ENCODE measurements around the gene DPY30.
"Not testable (repeated sequence)": the region's sequence is repeated elsewhere in the genome, so short reads cannot be mapped to it uniquely, and the experiment has no call there.

Gene DPY30

DNA sequence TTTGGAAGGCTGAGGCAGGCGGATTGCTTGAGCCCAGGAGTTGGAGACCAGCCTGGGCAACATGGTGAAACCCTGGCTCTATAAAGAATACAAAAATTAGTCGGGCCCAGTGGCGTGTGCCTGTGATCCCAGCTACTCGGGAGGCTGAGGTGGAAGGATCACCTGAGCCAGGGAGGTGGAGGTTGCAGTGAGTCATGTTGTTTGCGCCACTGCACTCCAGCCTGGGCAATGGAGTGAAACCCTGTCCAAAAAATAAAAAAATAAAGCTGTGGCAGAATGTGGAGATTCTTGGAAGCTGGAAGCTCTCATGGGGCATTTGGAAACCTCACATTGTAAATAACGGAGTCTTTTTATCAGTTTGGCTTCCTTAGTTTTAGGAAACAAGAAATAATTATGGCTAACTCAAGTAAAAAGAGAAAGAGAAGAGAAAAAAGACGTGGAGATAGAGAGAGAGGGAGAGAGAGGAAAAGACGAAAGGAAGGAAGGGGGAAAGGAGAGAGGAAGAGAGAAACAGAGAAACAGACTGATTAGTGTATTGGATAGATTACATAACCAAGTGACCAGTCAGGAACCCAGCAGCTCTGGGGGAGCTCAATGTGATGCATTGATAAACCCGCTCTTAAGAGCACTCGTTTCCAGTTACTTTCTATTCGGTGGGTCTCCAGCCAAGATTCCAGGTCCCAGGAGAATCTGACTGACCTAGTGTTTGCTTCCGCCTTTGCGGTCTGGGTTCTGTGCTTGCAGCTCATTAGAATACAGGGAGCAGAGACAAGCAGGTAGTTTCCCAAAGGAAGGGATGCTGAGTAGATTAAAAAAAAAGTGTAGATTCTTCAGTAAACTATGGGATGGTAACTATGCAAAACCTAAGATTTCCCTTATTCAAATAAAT is 22.6 kb upstream of the DPY30 start:
- TF ChIP-seq CTCF (IDR thresholded peaks at IDR 0.05; ENCODE audit: insufficient read depth, low read depth, low read length, missing control alignments) = no peak
- H3K4me3 ChIP-seq (ENCODE audit: low read length) = peak overlapping the region; percentile 87
- DNase-seq (ENCODE audit: low read depth) = peak; percentile 47

- DNase-seq (ENCODE audit: low read depth) = no peak
- no peak for TF ChIP-seq CTCF (IDR thresholded peaks at IDR 0.05; ENCODE audit: insufficient read depth, low read depth, low read length, missing control alignments)
- no peak overlapping the region for H3K4me3 ChIP-seq (ENCODE audit: low read length)
Measured at GRCh38 chr2:32061430-32061829, 21.8 kb upstream of the DPY30 start.

- H3K4me3 ChIP-seq (ENCODE audit: low read length) = no peak overlapping the region
- TF ChIP-seq CTCF (IDR thresholded peaks at IDR 0.05; ENCODE audit: insufficient read depth, low read depth, low read length, missing control alignments) = no peak
- DNase-seq (ENCODE audit: low read depth) = no peak
Measured at GRCh38 chr2:32060266-32060665, 20.7 kb upstream of the DPY30 start.

DNA sequence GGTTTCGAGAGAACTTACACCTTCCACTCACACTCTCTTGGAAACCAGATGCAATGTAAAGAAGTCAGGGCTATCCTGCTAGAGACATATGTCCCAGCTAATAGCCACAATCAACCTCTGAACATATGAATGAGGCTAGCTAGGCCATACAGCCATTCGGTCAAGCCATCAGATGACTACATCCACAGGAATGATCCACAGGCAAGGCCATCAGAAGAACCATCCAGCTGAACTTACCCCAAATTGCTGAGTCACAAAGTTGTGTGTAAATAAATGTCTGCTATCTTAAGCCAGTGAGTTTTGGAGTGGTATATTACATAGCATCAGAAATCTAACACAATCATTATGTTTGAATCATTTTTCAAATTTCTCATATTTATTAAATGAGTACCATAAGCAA is 18.5 kb upstream of the DPY30 start:
- no peak overlapping the region for H3K4me3 ChIP-seq (ENCODE audit: low read length)
- DNase-seq (ENCODE audit: low read depth) = peak; percentile 13

DNA sequence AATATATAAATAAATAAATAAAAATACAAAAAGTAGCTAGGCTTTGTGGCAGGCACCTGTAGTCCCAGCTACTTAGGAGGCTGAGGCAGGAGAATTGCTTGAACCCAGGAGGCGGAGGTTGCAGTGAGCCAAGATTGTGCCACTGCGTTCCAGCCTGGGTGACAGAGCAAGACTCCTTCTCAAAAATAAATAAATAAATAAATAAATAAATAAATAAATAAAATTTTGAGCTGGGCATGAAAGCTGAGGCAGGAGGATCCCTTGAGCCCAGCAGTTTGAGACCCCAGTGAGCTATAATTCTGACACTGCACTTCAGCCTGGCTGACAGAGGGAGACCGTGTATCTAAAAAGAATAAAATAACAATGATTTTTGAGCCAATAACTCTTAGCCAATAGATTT is 15.0 kb upstream of the DPY30 start:
- not testable (repeated sequence) for H3K4me3 ChIP-seq (ENCODE audit: low read length); DNase-seq (ENCODE audit: low read depth)

More for the DNA sequence above, 18.5 kb upstream of the DPY30 start:
- TF ChIP-seq CTCF (IDR thresholded peaks at IDR 0.05; ENCODE audit: insufficient read depth, low read depth, low read length, missing control alignments) = no peak

GRCh38 chr2:32051836-32052439 is 12.3 kb upstream of the DPY30 start:
- no peak for TF ChIP-seq CTCF (IDR thresholded peaks at IDR 0.05; ENCODE audit: insufficient read depth, low read depth, low read length, missing control alignments)
- H3K4me3 ChIP-seq (ENCODE audit: low read length) = no peak overlapping the region
- no peak for DNase-seq (ENCODE audit: low read depth)

GRCh38 chr2:32043561-32043960 is 4.0 kb upstream of the DPY30 start:
- no peak for TF ChIP-seq CTCF (IDR thresholded peaks at IDR 0.05; ENCODE audit: insufficient read depth, low read depth, low read length, missing control alignments)
- DNase-seq (ENCODE audit: low read depth) = no peak
- no peak overlapping the region for H3K4me3 ChIP-seq (ENCODE audit: low read length)

- DNase-seq (ENCODE audit: low read depth) = peak; percentile 39
- H3K4me3 ChIP-seq (ENCODE audit: low read length) = not testable (repeated sequence)
Measured at GRCh38 chr2:32034198-32034887, 5.3 kb downstream of the DPY30 start.

- not testable (repeated sequence) for H3K4me3 ChIP-seq (ENCODE audit: low read length)
- DNase-seq (ENCODE audit: low read depth) = peak; percentile 85
Measured at GRCh38 chr2:32018789-32019482, 20.7 kb downstream of the DPY30 start.
